Skeletal muscle cell (primary cell): ENCODE results near the gene TACC3.

ENCODE experiments used
- DNase-seq: peaks from one replicate; pipeline ENCODE4 v3.0.0-alpha.2; 2010; ENCODE audit warnings: low read depth
- H3K4me3 ChIP-seq: 2 replicates; pipeline ENCODE4 v1.5.1; 2011; ENCODE audit warnings: low read depth, mild to moderate bottlenecking, control low read depth, low read length, moderate library complexity

Gene TACC3

DNA sequence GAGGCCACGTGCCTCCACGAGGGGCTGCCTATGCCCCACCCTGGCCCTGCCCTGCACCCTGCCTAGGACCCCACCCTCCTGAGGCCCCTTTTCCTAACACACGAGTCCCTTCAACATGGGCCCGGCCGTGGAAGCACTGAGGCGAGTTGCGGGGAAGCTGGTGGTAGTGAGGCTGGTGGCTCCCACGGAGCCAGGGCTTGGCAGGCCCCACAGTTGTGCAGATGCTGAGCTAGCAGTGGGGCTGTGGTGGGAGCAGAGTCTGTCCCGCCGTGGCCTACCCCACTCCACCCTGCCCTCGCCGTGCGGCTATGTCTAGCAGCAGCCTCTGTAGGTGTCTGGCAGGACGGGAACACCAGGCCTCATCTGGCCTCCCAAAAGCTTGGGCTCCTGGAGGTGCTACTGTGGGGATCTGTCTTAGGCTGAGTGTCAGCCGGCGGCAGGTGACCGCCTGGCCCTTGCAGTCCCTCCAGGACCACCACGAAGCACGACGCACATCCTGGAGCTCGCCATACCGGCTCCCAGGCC is 18.8 kb downstream of the TACC3 start:
- no peak for DNase-seq

DNA sequence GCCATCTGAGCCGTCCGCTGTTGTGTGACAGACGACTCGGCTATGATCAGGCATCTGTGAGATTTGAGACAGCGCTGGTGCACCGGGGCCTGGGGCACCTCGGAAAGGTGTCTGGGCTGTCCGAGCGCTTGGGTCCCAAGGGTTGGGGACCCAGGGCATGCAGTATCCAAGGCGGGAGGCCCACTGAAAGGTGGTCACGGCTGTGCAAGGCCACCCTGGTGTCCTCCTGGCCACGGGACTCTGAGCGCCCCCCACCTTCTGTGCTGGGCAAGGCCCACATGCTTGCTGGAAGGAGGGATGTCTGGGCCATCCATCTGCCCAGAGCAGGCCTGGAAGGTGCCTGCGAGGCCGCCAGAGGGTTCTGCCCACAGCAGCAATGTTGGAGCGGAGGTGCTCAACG is 19.9 kb downstream of the TACC3 start:
- no peak for DNase-seq

More for the DNA sequence above, 18.8 kb downstream of the TACC3 start:
- H3K4me3 ChIP-seq, result no peak overlapping the region

DNA sequence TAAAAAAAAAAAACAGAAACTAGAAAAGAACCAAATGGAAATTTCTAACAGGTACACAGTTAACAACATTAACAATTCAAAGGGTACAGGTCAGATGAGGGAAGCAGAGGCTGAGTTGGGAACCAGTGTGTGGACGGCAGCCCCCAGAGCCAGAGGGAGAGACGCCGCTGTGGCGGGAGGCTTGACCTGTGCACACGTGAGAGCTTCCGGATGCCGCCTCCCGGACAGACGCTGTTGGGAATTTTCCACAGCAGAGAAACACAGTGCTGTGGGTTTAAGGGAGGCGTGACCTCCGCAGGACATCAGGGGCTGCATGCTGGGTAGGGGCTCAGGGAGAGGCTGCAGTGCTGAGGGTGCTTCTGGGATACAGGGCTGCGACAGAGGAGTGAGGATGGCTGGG is 22.2 kb downstream of the TACC3 start:
- no peak for DNase-seq
- H3K4me3 ChIP-seq, result no peak overlapping the region

More for the DNA sequence above, 19.9 kb downstream of the TACC3 start:
- no peak overlapping the region for H3K4me3 ChIP-seq

GRCh38 chr4:1743975-1744374 is 22.7 kb downstream of the TACC3 start:
- no peak overlapping the region for H3K4me3 ChIP-seq
- no peak for DNase-seq

DNA sequence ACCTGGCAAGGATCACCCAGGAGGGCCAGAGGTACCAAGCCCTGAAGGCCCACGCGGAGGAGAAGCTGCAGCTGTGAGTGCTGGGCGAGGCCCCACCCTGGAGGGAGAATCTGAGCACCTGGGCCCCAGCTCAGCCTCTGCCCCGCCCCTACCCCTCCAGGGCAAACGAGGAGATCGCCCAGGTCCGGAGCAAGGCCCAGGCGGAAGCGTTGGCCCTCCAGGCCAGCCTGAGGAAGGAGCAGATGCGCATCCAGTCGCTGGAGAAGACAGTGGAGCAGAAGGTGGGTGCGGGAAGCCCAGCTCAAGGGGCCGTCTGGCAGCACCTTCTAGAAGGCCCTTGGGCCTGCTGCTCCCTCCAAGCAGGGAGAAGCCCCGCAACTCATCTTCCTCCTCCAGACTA is 23.2 kb downstream of the TACC3 start:
- H3K4me3 ChIP-seq, result no peak overlapping the region
- no peak for DNase-seq

GRCh38 chr4:1745165-1745564 is 23.8 kb downstream of the TACC3 start:
- DNase-seq, result no peak
- no peak overlapping the region for H3K4me3 ChIP-seq

GRCh38 chr4:1745697-1746096 is 24.4 kb downstream of the TACC3 start:
- no peak for DNase-seq
- no peak overlapping the region for H3K4me3 ChIP-seq

DNA sequence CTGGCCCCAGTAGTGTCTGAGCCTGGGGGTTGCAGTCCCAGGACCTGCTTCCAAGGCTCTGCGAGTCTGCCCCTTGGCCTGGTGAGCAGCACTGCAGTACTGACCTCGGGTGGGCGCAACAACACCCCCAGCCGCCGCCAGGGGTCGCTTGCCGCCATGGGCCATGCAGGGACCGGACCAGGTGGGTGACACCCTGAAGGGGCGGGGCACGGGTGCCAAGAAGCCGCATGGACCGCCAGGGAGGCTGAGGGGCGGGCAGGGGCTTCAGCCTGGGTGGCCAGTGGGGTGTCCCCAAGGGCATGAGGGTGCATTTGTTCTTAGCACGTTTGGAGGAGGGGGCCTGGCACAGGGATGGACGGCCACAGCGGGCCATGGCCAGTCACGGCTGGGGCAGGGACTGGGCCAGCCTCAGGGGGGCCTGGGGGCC is 25.0 kb downstream of the TACC3 start:
- no peak for DNase-seq

GRCh38 chr4:1746919-1747602 is 25.7 kb downstream of the TACC3 start:
- DNase-seq, result no peak
- no peak overlapping the region for H3K4me3 ChIP-seq

More for the DNA sequence above, 25.0 kb downstream of the TACC3 start:
- no peak overlapping the region for H3K4me3 ChIP-seq

DNA sequence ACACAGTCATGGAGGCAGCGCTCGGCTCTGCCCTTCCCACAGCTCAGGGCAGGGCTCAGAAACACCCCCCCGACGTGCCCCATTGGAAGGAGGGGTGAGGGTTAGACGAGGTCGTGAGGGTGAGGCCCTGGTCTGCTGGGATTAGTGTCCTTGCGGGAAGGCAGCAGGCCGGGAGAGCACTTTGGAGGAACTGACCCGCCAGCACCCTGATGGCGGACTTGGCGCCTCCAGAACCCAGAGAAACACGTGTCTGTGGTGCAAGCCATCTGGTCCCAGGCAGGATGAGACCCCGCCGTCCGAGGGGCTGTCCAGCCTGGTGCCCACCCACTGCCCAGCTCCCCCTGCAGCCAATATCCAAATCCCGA is 26.3 kb downstream of the TACC3 start:
- DNase-seq, result no peak
- no peak overlapping the region for H3K4me3 ChIP-seq

GRCh38 chr4:1748465-1748995 is 27.2 kb downstream of the TACC3 start:
- H3K4me3 ChIP-seq, result no peak overlapping the region
- no peak for DNase-seq

- no peak for DNase-seq
Observed at GRCh38 chr4:1749370-1749769, 28.0 kb downstream of the TACC3 start.

DNA sequence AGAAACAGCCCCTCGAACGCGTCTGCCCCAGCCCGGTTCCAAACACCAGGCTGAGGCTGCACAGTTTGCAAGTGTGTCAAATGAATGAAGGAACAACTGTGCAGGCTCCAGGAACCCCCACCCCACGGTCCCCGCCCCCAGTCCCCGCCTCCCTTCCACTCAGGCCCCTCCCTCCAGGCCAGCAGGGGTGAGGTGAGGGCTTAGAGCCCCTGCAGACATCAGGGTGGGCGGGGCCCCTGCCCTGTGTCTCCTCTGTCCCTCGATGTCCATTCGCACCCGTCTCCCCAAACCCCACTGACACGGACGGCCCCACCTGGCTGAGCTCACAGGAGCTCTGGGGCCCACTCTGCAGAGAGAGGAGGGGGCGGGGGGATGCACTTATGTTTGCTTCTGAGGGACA is 28.5 kb downstream of the TACC3 start:
- DNase-seq, result no peak
- H3K4me3 ChIP-seq, result no peak overlapping the region

More at GRCh38 chr4:1749370-1749769, 28.0 kb downstream of the TACC3 start:
- H3K4me3 ChIP-seq, result no peak overlapping the region

DNA sequence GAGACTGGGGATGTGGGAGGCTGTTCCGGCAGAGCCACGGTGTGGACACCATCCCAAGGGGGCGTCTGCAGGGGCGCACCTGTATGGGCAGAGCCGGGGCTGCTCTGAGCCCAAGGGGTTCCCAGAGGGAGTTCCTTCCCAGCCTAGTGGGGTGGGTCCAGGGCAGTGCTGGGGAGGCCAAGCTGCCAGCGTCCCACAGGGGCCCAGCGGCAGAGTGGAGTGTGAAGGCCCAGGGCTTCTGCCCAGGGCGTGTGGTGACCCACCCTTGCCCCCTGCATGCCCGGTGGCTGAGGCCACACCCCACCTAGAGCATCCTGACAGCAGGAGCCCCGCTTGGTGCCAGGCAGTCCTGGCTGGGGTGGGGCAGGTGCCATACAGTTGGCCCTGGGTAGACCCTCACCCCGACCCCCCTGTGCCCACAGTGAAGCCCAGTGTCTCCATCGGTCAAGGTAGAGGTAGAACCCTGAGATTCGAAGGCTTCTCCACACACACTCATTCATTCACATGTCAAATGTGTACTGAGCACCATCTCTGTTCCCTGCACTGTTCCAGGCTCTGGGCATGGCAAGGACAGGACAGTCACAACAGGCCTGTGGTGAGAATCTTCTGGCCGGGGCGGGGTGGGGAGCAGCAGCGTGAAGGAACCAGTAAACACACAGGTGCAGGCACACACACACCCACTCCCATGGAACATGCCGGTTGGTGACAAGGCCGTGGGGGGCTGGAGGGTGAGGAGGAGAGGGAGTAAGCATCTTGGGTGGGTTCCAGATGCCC is 29.2 kb downstream of the TACC3 start:
- no peak overlapping the region for H3K4me3 ChIP-seq

DNA sequence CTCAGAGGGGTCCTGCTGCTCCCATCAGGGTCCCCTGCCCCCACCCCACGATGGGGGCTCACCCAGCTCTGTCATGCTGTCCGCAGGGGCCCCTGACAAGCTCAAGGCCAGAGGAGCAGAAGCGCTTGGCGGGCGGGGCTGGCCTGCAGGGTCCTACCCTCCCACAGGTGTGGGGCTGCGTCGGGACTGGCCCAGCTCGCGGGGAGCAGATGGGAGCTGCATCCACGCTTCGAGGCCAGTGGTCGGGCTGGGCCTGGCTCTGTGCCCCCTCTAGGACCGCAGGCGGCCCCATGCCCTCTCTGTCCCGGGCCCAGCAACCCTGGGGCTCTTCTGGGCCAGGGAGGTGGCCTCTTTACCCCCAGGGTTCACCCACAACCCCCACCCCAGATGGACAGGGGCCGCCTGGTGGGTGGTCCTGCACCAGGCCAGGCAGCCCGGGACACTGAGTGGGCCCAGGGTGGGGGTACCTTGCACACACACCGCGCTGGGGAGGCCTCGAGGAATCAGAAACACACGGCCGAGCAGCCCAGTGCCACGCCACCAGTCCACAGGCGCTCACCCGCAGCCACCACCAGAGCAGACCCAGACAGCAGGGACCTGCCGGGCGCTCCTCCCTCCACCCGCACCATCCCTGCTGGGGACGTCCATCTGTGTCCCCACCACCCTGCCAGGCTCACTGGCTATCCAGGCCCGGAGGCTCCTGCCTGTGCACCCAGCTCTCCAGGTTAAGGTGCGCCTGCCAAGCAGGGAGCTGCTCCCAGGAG is 30.0 kb downstream of the TACC3 start:
- H3K4me3 ChIP-seq, result no peak overlapping the region
- DNase-seq, result no peak

More for the DNA sequence above, 29.2 kb downstream of the TACC3 start:
- no peak for DNase-seq

DNA sequence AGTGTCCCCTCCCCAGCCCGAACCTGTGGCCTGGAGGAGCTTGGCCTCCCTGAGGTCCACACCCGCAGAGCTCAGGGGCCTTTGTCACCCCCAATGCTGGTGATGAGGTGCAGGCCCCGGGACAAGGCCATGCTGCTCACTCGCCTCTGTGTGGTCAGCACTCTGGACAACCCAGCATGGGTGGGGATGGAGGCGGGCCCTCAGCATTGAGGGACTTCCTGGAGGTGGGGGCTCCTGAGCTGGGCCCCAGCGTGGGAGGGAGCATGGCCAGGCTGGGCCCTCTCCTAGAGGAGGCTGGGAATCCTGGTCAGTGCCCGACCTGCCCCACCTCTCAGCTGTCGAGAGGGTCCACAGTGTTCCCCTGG is 30.6 kb downstream of the TACC3 start:
- H3K4me3 ChIP-seq, result no peak overlapping the region
- no peak for DNase-seq

GRCh38 chr4:1752284-1753041 is 31.1 kb downstream of the TACC3 start:
- no peak for DNase-seq
- H3K4me3 ChIP-seq, result no peak overlapping the region

GRCh38 chr4:1753294-1753696 is 32.0 kb downstream of the TACC3 start:
- no peak overlapping the region for H3K4me3 ChIP-seq
- no peak for DNase-seq

DNA sequence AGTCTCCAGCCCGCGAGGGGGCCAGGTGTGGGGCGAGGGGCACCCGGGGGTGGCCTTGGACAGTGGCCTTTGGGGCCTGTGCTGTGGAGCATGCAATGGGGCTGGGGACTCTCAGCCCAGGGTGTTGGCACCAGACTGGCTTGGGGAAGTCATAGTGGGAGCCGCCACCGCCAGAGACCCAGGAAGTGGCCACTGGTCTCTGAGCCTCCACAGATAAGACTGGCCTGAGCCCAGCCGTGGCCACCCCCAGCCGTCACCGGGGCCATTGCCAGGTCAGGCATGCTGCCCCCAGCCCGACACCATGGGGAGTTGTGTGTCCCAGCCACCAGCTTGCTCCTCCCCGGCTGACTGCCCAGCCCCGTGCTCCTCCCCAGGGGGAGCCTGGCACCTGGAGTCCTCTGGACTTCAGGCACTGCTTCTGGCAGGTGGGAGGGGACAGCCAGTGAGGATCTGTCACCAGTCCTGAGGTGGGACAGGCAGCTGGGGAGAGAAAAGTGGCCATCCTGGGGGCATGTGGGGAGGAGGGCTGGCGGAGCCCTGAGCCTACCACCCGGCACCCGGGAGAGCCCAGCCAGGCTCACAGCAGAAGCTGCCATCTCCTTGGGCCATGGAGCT is 32.5 kb downstream of the TACC3 start:
- no peak overlapping the region for H3K4me3 ChIP-seq
- DNase-seq, result no peak
